Hepatocyte (in vitro differentiated cells): Measurements from ENCODE around the gene RASD2. TPM values are rescaled to one million over a fixed set of nuclear protein-coding genes. Genes with fewer than 3 reads are reported as not detected.
A peak's percentile ranks its signal among the peaks of the same experiment; 100 is the strongest.

Experiments
- DNase-seq: peaks from one replicate; pipeline ENCODE4 v3.0.0-alpha.2; 2016; ENCODE audit warnings: low spot score
- H2AFZ ChIP-seq: fragments of 200-600 bp; sonication (generic); 2 replicates; pipeline ENCODE4 v1.6.0; 2016; ENCODE audit warnings: antibody characterized with exemption, mild to moderate bottlenecking
- H3K27ac ChIP-seq: fragments of 200-600 bp; sonication (generic); 2 replicates; pipeline ENCODE4 v1.5.1; 2016; ENCODE audit warnings: mild to moderate bottlenecking
- H3K27me3 ChIP-seq: fragments of 200-600 bp; sonication (generic); 2 replicates; pipeline ENCODE4 v1.6.1; 2016
- H3K36me3 ChIP-seq: fragments of 200-600 bp; sonication (generic); replicated peaks from 2 replicates; pipeline ENCODE4 v1.5.1; 2016; ENCODE audit warnings: low read depth; ENCODE audit not compliant: insufficient read depth
- H3K4me1 ChIP-seq: fragments of 200-600 bp; sonication (generic); 2 replicates; pipeline ENCODE4 v1.5.1; 2016; ENCODE audit warnings: mild to moderate bottlenecking, moderate library complexity; ENCODE audit not compliant: insufficient read depth
- H3K4me2 ChIP-seq: fragments of 200-600 bp; sonication (generic); 2 replicates; pipeline ENCODE4 v1.6.0; 2016
- H3K4me3 ChIP-seq: fragments of 200-600 bp; sonication (generic); 2 replicates; pipeline ENCODE4 v1.5.1; 2016; ENCODE audit warnings: mild to moderate bottlenecking
- H3K79me2 ChIP-seq: fragments of 200-600 bp; sonication (generic); 2 replicates; pipeline ENCODE4 v1.6.0; 2017; ENCODE audit warnings: mild to moderate bottlenecking
- H3K9me2 ChIP-seq: fragments of 200-600 bp; sonication (generic); replicated peaks from 2 replicates; pipeline ENCODE4 v1.6.0; 2017; ENCODE audit warnings: mild to moderate bottlenecking; ENCODE audit not compliant: insufficient read depth
- H3K9me3 ChIP-seq: fragments of 200-600 bp; sonication (generic); 2 replicates; pipeline ENCODE4 v1.5.1; 2016; ENCODE audit warnings: low read depth, mild to moderate bottlenecking
- H4K20me1 ChIP-seq: fragments of 200-600 bp; sonication (generic); 2 replicates; pipeline ENCODE4 v1.6.0; 2016; ENCODE audit warnings: mild to moderate bottlenecking; ENCODE audit not compliant: insufficient read depth, poor library complexity, severe bottlenecking
- EZH2 ChIP-seq: fragments of 200-600 bp; sonication (generic); IDR thresholded peaks from 2 replicates; pipeline ENCODE4 v1.6.1; 2016; ENCODE audit warnings: antibody characterized with exemption, mild to moderate bottlenecking, borderline replicate concordance
- EZH2phosphoT487 ChIP-seq: fragments of 200-600 bp; sonication (generic); IDR thresholded peaks from one replicate; pipeline ENCODE4 v1.6.1; 2018; ENCODE audit warnings: antibody characterized with exemption, mild to moderate bottlenecking, low read depth, moderate library complexity; ENCODE audit not compliant: unreplicated experiment, severe bottlenecking
- WGBS: methylation state at CpG from one replicate; pipeline ENCODE4 v1.1.6; 2016; ENCODE audit warnings: low lambda C conversion rate; ENCODE audit errors: missing lambda C conversion rate; 5-methylcytosine and 5-hydroxymethylcytosine counted together
- polyA plus RNA-seq: library from polyadenylated mRNA; unstranded; fragments of >200 nt; fragmentation: Nextera tagmentation; extraction: Ambion mirVana; gene quantifications from 2 replicates; pipeline ENCODE4 v1.2.1, GENCODE V29; 2016
- total RNA-seq: library from RNA; depleted of rRNA; stranded (reverse); fragments of >200 nt; gene quantifications from 2 replicates; pipeline ENCODE4 v1.2.3, GENCODE V29; 2014
- TF ChIP-seq, protein P1 (sequence below): fragments of 200-600 bp; sonication (generic); IDR thresholded peaks from 2 replicates; pipeline ENCODE4 v1.5.1; 2016; ENCODE audit warnings: antibody characterized with exemption, mild to moderate bottlenecking; ENCODE audit not compliant: poor library complexity

Gene RASD2
- total and polyA plus RNA-seq, 2 experiments from 2014 or later = 1.3 to 12.7 TPM

DNA sequence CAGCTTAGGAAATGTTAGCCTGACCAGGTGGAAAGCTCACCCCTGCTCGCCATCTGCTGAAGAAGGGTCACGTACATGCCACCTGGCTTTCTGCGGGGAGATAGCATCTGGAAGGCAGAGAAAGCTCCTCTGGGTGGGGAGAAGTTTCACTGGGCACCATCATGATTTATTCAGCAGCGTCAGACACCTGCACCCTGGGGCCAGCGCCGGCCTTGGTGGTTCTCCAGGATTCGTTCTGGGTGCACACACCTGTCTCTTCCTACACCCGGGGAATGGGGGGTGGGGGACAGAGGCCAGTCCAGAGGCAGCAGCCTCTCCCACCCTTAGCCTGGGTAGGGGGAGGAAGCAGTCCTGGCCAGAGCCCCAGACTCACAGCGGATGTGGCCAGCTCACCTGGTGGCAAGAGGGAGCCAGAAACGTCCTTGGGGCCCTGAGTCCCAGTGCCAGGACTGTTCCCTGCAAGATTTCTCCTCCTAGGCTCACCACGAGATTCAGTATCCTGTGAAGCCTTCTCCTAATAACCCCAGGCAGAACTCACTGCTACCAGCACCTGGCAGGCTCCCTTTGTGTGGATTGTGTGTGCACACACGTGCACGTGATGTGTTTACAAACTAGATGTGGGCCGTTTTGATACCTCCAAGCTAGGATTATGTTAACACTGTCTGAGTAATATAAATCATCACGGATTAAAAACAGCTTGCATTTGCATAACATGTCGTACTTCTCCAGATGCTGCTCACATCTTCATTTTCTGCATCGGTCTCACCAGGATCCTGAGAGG is 17.3 kb upstream of the RASD2 start:
- H3K9me2 ChIP-seq = no peaks in the 10 kb centered on the region
- H3K4me3 ChIP-seq = no peak overlapping the region
- H3K9me3 ChIP-seq = no peaks in the 10 kb centered on the region
- no peak overlapping the region for H2AFZ ChIP-seq
- DNase-seq = no peak
- H3K36me3 ChIP-seq = no peaks in the 10 kb centered on the region
- TF ChIP-seq EZH2 (no peak), EZH2phosphoT487 (no peak)
- TF ChIP-seq, protein P1, sequence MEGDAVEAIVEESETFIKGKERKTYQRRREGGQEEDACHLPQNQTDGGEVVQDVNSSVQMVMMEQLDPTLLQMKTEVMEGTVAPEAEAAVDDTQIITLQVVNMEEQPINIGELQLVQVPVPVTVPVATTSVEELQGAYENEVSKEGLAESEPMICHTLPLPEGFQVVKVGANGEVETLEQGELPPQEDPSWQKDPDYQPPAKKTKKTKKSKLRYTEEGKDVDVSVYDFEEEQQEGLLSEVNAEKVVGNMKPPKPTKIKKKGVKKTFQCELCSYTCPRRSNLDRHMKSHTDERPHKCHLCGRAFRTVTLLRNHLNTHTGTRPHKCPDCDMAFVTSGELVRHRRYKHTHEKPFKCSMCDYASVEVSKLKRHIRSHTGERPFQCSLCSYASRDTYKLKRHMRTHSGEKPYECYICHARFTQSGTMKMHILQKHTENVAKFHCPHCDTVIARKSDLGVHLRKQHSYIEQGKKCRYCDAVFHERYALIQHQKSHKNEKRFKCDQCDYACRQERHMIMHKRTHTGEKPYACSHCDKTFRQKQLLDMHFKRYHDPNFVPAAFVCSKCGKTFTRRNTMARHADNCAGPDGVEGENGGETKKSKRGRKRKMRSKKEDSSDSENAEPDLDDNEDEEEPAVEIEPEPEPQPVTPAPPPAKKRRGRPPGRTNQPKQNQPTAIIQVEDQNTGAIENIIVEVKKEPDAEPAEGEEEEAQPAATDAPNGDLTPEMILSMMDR = no peak
- no peaks in the 10 kb centered on the region for H3K79me2 ChIP-seq
- WGBS = 70% methylated on average over 17 of the region's 17 CpGs
- no peaks in the 10 kb centered on the region for H4K20me1 ChIP-seq
- H3K4me2 ChIP-seq = no peak overlapping the region
- peaks cover 3% of the 10 kb centered on the region for H3K4me1 ChIP-seq
- no peak overlapping the region for H3K27ac ChIP-seq
- peaks cover 3% of the 10 kb centered on the region for H3K27me3 ChIP-seq

GRCh38 chr22:35524966-35525686 is 15.5 kb upstream of the RASD2 start:
- no peak overlapping the region for H3K27ac ChIP-seq
- DNase-seq = peak; percentile 61

GRCh38 chr22:35525687-35526332 is 14.8 kb upstream of the RASD2 start:
- Histone ChIP-seq H3K4me1 (peaks cover 3% of the 10 kb centered on the region), H3K4me2 (no peak overlapping the region), H2AFZ (no peak overlapping the region), H3K27me3 (peaks cover 3% of the 10 kb centered on the region), H3K9me3 (no peaks in the 10 kb centered on the region), H3K79me2 (no peaks in the 10 kb centered on the region), H3K9me2 (no peaks in the 10 kb centered on the region), H3K27ac (no peak overlapping the region), H3K4me3 (no peak overlapping the region), H3K36me3 (no peaks in the 10 kb centered on the region), H4K20me1 (no peaks in the 10 kb centered on the region)
- DNase-seq = no peak
- no peak for TF ChIP-seq EZH2
- 92% methylated on average over 12 of the region's 12 CpGs for WGBS

More at GRCh38 chr22:35524966-35525686, 15.5 kb upstream of the RASD2 start:
- Histone ChIP-seq H3K79me2 (no peaks in the 10 kb centered on the region), H3K4me1 (peaks cover 3% of the 10 kb centered on the region), H2AFZ (no peak overlapping the region), H3K27me3 (peaks cover 3% of the 10 kb centered on the region), H3K4me3 (no peak overlapping the region), H3K4me2 (no peak overlapping the region), H3K9me2 (no peaks in the 10 kb centered on the region), H3K9me3 (no peaks in the 10 kb centered on the region), H4K20me1 (no peaks in the 10 kb centered on the region), H3K36me3 (no peaks in the 10 kb centered on the region)
- WGBS = 59% methylated on average over 14 of the region's 14 CpGs
- TF ChIP-seq EZH2phosphoT487 (no peak), EZH2 (no peak)
- TF ChIP-seq, protein P1 = no peak
